ENCODE measurements around the gene ADARB2.
"Not testable (repeated sequence)": the region's sequence is repeated elsewhere in the genome, so short reads cannot be mapped to it uniquely, and the experiment has no call there.

ADARB2 gene

GRCh38 chr10:1327759-1328158 lies 409.6 kb downstream of the ADARB2 start:
- DNase-seq (ENCODE audit: low read depth in 3 of 3): no peak

GRCh38 chr10:1326514-1326913 lies 410.8 kb downstream of the ADARB2 start:
- not testable (repeated sequence) for DNase-seq (ENCODE audit: low read depth in 3 of 3)

- no peak for DNase-seq (ENCODE audit: low read depth in 3 of 3)
These were observed 412.4 kb downstream of the ADARB2 start for GRCh38 chr10:1324903-1325302.

- DNase-seq (ENCODE audit: low read depth in 3 of 3): no peak
These were observed 413.4 kb downstream of the ADARB2 start for GRCh38 chr10:1323951-1324350.

GRCh38 chr10:1320739-1321320 lies 416.5 kb downstream of the ADARB2 start:
- no peak for DNase-seq (ENCODE audit: low read depth in 3 of 3)

GRCh38 chr10:1316809-1317143 lies 420.5 kb downstream of the ADARB2 start:
- no peak for DNase-seq (ENCODE audit: low read depth in 3 of 3)

GRCh38 chr10:1316121-1316808 lies 421.1 kb downstream of the ADARB2 start:
- DNase-seq (ENCODE audit: low read depth in 3 of 3): no peak

DNA sequence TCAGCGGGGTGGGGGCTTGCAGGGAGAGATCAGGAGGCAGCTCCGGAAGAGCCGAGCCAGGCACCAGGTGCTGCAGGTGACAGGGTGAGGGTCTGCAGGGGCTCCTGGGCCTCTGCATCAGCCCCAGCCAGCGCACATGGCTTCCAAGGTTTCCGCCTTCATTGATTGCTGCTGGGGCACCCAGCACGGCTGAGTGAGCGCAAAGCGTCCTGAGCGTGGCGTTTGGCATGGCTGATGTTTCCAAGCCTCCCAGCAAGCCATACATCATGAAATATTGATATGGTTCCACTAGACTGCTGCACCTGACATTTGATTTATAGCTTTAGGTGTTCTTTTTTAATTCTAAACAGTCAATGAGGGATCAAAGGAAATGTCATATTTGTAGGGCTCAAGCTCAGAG lies 422.1 kb downstream of the ADARB2 start:
- DNase-seq (ENCODE audit: low read depth in 3 of 3): no peak

GRCh38 chr10:1311726-1312125 lies 425.6 kb downstream of the ADARB2 start:
- DNase-seq (ENCODE audit: low read depth in 3 of 3): no peak

GRCh38 chr10:1310271-1310789 lies 427.0 kb downstream of the ADARB2 start:
- DNase-seq (ENCODE audit: low read depth in 3 of 3): no peak

DNA sequence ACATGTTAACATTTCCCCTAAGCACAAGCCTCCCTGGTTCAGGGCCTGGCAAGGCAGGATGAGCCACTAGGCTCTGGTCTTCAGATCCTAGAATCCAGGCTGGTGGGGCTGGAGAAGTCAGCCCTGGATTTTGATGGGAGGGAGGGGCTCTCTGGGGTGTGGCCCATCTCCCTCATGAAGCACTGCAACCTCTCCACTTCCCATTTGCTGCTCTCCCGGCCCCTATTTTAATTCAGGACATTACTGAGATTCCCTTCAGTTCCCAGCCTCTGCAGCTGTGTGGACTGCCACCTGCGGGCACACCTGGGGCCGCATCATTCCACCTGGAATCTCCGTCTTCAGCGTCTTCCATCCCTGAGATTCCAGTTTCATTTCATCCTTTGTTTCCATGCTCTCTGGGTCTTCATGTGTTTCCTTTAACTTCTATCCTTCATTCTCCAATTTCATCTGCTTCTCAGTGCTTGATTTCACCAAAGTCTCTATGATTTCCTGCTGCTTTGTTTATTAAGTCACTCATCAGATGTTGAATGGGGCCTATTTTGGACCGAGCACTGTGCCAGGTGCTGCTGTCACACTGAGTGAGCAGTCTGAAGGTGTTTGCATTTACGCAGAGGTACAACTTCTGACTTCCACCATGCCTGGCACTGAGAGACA lies 427.6 kb downstream of the ADARB2 start:
- DNase-seq (ENCODE audit: low read depth in 3 of 3): no peak

GRCh38 chr10:1308962-1309616 lies 428.2 kb downstream of the ADARB2 start:
- DNase-seq (ENCODE audit: low read depth in 3 of 3): no peak

GRCh38 chr10:1308173-1308961 lies 429.0 kb downstream of the ADARB2 start:
- no peak for DNase-seq (ENCODE audit: low read depth in 3 of 3)

- DNase-seq (ENCODE audit: low read depth in 3 of 3): no peak
These were observed 436.2 kb downstream of the ADARB2 start for GRCh38 chr10:1301143-1301542.

- no peak for DNase-seq (ENCODE audit: low read depth in 3 of 3)
These were observed 437.1 kb downstream of the ADARB2 start for GRCh38 chr10:1300218-1300617.

GRCh38 chr10:1299041-1299726 lies 438.1 kb downstream of the ADARB2 start:
- no peak for DNase-seq (ENCODE audit: low read depth in 3 of 3)

DNA sequence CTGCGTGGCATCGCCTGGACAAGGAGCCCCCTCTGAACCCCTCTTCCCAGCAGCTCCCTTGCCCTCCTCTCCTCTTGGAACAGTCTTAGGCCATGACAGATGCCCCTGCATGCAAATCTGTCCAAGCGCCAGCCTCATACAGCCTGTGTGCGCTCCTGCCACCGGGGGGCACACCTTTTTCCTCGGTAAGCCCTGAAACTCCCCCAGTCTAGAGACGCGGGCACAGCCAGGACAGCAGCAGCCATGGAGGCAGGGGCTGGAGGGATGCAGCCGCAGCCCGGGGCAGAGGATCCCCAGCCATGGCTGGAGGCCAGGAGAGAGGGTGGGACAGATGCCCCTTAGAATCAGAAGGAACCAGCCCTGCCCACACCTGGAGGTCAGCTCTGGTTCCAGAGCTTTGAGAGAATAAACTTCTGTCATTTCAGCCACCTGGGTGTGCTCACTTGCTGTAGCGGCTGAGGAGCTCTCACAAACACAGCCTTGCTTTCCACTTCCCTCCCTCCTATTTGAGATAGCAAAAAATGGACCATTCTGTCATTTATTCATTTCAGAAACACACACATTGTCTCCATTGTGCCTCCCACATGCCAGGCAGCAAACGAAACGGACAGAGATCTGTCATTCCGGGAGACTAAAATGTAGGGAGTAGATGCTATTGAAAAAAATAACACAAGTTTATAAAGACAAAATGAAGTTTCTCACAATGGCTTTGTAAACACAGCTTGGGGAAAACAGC lies 439.6 kb downstream of the ADARB2 start:
- DNase-seq (ENCODE audit: low read depth in 3 of 3): no peak

GRCh38 chr10:1295756-1296480 lies 441.4 kb downstream of the ADARB2 start:
- DNase-seq (ENCODE audit: low read depth in 3 of 3): no peak

GRCh38 chr10:1294748-1295147 lies 442.6 kb downstream of the ADARB2 start:
- no peak for DNase-seq (ENCODE audit: low read depth in 3 of 3)
